ENCODE measurements around the gene CLEC9A.

GRCh38 chr12:10086387-10086786 lies 55.9 kb downstream of the CLEC9A start:
- TF ChIP-seq CTCF (IDR thresholded peaks at IDR 0.05) (no peak), POLR2A (IDR thresholded peaks at IDR 0.05) (no peak)
